SKM-1 treated with dmso at 0.1 percent for 144 hours (cell line): ENCODE data around the gene INPP5E.

Source experiments
- DNase-seq: peaks from one replicate; lab custom pipeline; 2025; ENCODE audit not compliant: unreplicated experiment; lab: John Stamatoyannopoulos, UW

INPP5E gene

DNA sequence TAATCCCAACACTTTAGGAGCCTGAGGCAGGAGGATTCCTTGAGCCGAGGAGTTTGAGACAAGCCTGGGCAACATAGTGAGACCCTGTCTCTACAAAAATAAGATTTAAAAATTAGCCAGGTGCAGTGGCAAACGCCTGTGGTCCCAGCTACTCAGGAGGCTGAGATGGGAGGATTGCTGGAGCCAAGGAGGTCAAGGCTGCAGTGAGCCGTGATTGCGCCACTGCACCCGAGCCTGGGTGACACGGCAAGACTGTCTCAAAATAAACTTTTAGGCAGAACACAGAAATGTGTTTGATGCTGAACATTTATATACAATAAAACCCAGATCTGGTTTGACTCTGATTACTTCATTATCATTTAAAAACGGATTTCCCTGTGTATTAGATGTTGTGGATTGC, 34.2 kb downstream of the INPP5E start:
- DNase-seq: no peak

DNA sequence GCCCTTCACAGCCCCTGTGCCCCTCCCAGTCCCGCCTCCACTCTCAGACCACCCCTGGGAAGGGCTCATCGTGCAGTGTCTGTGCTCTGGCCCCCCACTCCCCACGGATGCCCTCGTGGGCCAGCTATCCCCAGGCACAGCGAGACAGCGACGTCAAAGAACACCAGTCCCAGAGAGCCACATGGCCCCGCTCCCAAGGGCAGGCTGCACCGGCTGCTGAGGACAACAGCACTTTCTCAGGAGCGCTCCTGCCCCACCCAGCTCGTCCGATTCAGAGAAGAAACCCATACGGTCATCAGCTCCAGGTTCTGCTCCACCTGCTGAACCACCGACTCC, 34.9 kb downstream of the INPP5E start:
- DNase-seq: no peak

DNA sequence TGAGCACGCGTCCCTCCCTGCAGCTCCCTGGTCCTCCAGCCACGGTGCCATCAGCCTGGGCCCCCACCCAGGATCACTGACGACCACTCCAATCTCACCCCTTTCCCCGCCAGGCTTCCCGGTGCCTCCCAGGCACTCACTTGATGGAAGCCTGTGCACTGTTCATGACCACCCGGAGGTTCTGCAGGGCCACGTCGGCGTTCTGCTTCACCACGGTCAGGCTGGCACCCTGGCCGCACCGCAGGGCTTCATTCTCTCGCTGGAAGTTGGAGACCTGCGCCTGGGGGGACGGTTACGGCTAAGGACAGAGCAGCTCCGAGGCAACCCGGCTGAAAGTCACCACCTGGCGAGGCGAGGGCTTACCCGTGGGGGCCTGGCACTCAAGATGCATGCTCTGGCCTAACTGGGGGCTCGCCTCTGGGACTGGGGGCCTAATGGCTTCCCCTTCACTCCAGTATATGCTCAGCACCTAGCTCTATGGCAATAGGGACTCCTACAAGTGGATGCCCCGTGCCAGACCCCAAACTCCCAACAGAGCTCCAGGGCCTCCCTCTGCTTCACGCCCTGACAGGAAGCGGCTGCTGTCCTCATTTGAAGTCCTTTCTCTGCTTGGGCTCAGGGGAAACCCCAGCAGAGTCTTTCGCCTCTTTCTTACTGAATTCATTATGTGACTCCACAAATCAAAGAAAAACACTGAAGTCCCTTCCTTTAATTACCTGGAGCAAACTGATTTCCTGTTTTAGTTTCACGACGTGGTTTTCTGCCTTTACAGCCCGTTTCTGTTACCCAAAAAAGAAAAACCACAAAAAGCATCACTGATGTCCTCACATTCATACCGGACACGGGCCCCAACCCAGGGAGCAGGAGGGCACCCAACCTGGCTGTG, 35.5 kb downstream of the INPP5E start:
- no peak for DNase-seq

DNA sequence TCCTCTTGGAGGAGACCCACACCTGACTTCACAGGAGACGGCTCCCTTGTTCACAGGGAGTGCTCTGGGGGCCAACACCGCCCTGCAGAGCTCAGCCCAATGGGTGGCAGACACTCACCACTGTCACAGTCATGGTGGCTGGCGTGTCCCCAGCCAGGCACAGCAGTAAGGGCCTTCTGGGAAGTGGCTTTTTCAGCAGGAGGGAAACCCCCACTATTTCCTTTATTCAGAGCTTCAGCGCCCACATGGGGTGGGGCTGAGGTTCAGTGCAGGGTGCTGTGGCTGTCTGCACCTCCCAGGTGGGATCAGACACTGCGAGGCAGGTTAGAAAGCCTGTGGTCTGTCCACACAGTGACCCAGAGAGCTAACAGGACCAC, 36.1 kb downstream of the INPP5E start:
- no peak for DNase-seq

- no peak for DNase-seq
Measured at GRCh38 chr9:136402067-136402466, 37.6 kb downstream of the INPP5E start.

GRCh38 chr9:136401173-136401922, 38.3 kb downstream of the INPP5E start:
- no peak for DNase-seq

GRCh38 chr9:136400038-136400834, 39.4 kb downstream of the INPP5E start, which contains the start of gene SNAPC4:
TSS of gene SNAPC4 (minus strand) at chr9:136400170. CDS start at chr9:136398428, 1,742 bp downstream.
- peak; percentile 77 for DNase-seq

DNA sequence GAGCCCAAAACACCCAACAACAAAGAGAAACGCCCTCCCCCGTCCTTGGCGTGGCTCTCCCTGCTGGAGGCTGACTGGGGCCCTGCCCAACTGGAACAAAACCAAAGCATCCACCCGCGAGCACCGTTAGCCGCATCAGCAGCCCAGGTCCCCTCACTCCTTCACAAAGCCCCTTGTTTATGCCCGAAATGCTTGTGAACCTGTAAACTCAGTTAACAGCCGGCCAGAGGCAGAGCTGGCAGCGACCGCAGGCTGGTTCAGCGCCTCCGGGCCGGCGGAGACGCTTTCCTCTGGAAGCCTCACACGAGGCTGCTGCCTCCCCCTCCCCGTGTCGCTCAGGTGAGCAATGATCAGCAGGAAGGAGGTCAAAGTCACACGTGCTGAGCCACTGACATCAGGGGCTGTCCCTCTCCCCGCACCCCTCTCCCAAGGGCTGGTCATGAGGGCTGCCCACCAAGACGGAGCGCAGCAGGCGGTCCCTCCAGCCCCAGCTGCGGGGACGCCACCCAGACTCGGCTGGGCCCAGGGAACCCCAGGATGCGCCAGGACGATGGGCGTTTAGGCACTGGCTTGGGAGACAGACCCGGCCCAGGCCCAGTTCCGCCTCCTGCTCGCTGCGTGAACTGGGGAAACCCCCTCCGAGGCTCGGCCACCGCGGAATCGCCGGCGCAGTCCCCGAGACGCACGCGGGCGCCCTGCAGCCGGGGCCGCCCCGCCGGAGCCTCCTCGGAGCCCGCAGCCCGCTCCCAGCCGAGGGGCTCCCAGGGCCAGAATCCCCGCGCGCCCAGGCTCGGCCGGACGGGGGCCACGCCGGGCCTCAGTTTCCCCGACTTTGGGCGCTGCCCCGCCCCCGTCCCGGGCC, 40.2 kb downstream of the INPP5E start:
- peak; percentile 6 for DNase-seq

DNA sequence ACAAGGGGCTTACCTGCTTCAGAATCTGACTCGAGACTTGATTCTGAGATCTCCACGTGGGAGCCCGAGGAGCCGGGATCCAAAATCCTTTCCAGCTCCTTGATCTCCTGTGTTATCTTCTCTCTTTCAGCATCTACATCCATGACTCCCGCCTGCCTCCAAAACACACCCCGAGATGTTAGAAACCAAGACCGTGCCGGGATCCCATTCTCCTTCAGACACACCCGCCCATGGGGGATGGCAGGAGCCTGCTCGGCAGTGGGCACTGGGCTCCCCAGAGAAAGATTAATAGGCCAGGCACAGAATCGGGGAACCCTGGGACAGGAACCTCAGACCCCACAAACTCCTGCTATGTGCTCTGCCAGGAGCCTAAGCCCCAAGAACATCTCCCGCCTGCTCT, 41.4 kb downstream of the INPP5E start:
- DNase-seq: no peak

DNA sequence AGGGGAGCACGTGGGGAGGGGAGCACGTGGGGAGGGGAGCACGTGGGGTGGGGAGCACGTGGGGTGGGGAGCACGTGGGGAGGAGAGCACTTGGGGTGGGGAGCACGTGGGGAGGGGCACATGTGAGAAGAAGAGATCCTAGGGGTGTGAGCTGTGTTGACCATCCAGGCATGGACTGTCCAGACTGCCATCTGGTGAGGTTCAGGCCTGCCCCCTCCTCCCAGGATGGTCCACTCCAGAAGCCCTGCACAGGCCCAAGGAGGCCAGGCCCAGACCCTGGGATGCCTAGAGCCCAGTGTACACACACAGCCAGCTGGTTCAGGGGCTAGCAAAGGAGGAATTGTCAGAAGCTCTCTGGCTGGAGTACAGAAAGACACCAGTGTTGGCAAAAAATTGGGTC, 42.0 kb downstream of the INPP5E start:
- no peak for DNase-seq

- no peak for DNase-seq
Measured at GRCh38 chr9:136396219-136396515, 43.5 kb downstream of the INPP5E start.

- DNase-seq: no peak
Measured at GRCh38 chr9:136395345-136396218, 44.1 kb downstream of the INPP5E start.

DNA sequence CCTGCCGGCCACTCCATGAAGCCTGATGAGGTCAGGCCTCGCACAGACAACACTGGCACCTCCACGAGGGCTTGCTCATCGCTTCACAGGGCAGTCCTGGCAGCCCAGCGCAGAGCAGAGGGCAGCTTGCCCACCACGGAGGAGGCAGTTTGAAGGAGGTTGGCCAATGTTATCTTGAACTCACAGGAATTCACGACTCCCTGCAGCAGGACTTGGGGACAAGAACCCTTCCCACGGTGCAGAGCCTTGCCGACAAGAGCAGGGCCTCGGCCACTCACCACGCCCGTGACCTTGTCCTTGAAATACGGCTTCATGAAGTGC, 44.7 kb downstream of the INPP5E start:
- DNase-seq: no peak

DNA sequence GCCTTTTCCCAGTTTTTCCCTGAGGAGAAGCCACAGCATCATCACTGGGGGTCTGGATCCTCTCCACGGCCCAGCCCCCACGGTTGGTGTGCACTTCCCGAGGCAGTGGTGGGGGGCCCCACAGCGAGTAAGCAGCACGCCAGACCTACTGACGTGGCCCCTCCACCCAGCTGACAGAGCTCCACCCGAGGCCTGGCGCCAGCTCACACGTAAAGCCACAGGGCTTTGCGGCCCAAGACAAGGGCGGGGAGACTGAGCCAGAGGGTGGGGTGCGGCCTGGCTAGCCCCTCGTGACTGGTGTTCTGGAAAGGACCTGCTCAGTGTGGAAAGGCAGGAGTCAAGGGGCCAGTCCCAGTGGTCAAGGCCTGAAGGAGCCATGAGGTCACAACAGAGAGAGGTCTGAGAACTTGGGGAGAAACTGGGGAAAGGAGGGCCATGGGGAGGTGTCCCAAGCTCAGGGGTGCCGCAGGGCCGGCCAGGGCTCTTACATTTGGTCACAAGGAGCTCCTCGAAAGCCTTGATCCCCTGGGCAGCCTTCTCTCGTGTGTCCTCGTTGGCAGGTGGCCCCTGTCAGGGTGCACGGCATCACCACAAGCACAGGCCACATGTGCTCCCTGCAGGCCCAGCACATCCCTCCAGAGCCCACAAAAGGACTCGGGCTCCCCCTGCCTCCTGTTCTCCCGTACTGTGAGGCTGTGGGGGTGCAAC, 45.2 kb downstream of the INPP5E start:
- no peak for DNase-seq

GRCh38 chr9:136393531-136393930, 46.1 kb downstream of the INPP5E start:
- no peak for DNase-seq

DNA sequence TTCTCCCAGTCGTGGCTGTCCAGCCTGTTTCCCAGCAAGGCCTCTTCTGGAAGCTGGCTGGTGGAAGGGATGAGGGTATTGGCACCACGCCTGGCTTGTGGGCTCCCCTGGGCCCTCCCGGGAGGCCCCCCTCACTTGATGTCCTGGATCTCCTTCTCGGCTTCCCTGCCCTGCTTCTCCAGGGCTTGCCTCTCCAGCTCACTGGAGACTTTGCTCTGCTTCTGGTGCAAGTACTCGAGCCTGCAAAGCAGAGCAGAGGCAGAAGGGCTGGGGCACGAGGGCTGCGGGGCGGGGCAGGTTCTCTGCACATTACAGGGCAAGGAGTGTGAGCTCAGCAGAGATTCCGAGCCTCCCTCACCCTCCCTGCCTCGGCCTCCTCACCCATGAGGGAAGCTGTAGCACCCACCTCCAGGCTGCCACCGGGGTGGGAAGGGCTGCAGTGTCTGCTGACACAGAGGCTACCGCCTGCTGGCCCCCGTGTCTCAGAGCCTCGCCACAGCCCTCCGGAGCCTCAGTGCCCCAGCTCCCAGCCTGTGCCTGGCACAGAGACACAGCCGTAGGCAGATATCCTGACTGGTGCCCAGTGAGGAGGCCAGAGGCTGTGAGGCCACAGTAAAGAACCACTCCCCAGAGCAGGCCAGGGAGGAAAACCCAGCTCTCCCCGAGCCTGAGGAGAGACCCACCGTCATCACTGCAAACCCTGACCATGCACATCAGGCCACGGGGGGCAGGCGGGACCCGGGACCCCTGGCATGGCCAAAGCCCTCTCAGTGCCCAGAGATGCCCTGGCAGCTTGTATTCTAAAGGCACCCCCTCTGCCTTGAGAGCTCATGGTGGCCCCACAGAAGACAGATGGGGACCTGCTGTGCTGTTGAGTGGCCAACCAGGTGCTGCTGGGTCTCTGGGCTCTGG, 46.9 kb downstream of the INPP5E start:
- no peak for DNase-seq

GRCh38 chr9:136391737-136392537, 47.7 kb downstream of the INPP5E start:
- no peak for DNase-seq

GRCh38 chr9:136389396-136389795, 50.2 kb downstream of the INPP5E start:
- DNase-seq: no peak
